GM21367 (cell line): Measurements from ENCODE around the gene CCDC78.

ENCODE experiments used
- ATAC-seq: cut with Tn5 transposase; IDR thresholded peaks from one replicate; pipeline ENCODE4 v1.9.1; 2021; ENCODE audit not compliant: unreplicated experiment

The CCDC78 gene

DNA sequence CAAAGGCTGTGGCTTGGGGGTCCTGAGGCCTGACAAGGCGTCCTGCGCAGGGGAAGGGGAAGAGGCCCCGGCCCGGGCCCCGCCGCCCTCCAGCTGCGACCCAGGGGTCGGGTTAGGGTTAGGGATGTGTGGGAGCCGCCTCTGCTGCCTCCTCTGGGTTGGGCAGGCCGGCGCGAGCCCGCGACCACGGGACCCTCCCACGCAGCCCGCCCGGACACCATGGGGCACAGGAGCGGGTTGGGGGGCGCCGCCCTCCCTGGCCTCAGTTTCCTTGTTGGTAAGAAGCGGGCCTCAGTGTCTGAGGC is 14.2 kb upstream of the CCDC78 start:
- peak; percentile 5 for ATAC-seq

GRCh38 chr16:739560-740458 is 13.6 kb upstream of the CCDC78 start:
- no peak for ATAC-seq

- ATAC-seq = no peak
These were observed 10.8 kb upstream of the CCDC78 start for GRCh38 chr16:736936-737481.

GRCh38 chr16:735982-736453 is 9.8 kb upstream of the CCDC78 start:
- no peak for ATAC-seq

- ATAC-seq = no peak
These were observed 9.0 kb upstream of the CCDC78 start for GRCh38 chr16:734981-735881.

DNA sequence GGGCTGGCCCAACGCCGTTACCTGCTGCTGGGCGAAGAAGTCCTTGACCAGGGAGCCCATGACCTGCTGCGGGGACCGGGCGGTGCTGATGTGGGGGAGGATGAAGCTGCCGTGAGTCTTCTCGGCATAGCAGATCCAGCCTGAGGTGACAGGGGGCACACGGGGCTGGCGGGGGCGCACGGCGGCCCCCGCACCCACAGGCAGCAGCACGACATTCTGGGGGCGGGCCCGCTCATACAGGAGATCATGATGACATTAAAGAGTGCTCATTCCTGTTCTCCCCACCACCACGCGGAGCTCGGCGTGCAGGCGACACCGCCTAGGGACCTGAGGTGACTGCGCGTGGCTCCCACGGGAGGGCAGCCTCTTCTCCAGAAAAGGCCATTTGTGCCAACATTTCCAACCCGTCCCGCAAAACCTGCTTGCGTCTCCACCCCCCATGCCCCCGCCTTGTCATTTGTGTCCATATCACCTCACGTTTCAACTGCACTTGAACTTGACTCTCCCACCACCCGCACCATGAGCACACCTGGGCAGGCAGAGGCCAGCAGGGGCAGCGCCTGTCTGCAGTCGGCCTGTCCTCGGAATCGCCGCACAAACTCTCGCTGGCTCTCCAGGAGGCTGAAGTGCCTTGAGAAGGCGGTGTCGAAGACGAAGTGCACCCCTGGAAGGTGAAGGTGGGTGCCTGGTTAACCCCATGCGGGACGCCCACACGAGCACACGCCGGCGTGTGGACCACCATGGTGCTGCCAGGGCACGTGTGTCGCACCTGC is 8.2 kb upstream of the CCDC78 start:
- no peak for ATAC-seq

- ATAC-seq = no peak
These were observed 7.4 kb upstream of the CCDC78 start for GRCh38 chr16:733382-734207.

GRCh38 chr16:732936-733335 is 6.7 kb upstream of the CCDC78 start:
- ATAC-seq = no peak

DNA sequence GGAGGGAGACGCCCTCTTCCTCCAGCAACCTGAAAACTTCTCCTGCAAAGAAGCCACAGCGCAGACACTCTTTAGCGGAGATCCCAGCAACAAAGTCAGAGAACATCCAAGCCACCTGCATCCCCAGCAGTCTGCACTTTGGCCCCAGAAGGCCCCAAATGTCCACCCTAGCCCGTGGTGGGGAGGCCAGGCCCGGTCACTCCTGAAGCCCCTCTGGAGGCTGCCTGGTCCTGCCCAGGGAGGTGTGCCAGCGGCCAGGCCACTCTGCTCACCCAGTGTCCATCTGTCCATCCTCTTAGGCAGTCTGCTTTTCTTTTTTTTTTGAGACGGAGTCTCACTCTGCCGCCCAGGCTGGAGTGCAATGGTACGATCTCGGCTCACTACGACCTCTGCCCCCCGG is 6.1 kb upstream of the CCDC78 start:
- ATAC-seq = no peak

DNA sequence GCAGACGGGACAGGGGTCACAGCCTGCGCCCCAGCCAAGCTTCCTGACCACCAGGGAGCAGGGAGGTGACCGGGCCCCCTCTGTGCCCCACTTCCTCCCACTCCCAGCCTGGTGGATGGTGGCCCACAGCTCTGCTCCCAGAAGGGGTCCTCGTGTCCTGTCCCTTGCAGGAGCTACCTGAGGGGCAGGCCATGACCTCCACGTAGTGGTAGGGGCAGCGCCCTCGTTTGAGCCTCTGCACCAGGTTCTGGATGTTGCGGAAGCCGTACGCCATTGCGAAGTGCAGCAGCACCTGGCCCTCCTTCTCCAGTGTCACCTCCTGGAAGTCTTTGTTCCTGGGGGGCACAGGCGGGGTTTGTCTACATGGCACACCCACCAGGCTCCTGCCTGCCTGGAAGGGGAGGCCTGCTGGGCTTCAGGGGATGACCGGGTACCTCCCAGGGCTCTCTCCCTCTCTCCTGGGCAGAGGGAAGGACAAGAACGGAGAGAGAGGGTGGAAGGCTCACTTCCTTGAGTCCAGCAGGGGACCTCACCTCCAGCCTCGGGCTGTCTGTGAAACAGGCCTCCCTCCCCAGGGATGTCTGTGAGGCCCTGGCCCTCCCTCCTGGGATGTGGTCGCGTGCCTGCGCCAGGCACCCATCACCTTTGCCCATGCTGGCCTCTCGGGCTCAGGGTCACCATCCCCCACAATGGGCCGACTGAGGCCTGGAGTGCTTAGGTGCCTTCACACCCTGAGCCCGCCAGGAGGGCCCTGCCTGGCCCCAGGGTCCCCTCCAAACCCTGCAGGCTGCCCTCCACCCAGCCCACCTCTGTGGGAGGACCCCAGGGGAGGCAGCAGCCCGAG is 4.6 kb upstream of the CCDC78 start:
- ATAC-seq = no peak

GRCh38 chr16:729768-730665 is 3.8 kb upstream of the CCDC78 start:
- ATAC-seq = no peak

GRCh38 chr16:728890-729744 is 2.9 kb upstream of the CCDC78 start:
- no peak for ATAC-seq

- no peak for ATAC-seq
These were observed 2.1 kb upstream of the CCDC78 start for GRCh38 chr16:728131-728889.

DNA sequence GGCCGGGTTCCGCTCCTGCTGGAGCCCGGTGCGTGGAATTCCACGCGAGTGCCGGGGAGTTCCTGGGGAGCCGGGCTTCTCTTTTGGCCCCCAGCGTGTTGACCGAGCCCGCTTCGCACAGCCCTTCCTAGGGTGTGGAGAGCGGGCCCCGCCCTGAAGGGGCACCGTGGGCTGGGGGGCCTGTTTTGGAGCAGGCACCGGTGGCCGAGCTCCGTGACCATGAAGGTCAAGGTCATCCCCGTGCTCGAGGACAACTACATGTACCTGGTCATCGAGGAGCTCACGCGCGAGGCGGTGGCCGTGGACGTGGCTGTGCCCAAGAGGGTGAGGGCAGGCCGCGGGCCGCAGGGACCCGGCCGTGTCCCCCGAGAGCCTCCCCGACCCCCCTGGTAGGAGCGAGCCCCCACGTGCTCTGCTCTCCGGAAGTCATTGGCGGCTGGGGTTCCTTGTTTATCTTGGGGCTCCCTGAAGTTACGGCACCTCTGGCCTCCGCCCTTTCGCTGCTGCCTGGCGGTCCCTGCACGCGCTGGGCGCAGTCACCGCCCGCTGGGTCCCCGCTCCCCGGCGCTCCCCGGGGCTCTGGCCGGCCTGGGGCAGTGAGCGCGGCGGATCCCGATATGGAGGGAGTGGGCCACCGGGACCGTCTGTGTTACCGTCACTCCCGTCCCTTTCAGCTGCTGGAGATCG is 1.2 kb upstream of the CCDC78 start:
- ATAC-seq = no peak

GRCh38 chr16:726188-726437 is 130 bp downstream of the CCDC78 start:
- ATAC-seq = no peak

GRCh38 chr16:725463-726187 is 618 bp downstream of the CCDC78 start:
- no peak for ATAC-seq
